OCI-LY7 (cell line): Measurements from ENCODE around the gene RUVBL1. TPM values are rescaled to one million over a fixed set of nuclear protein-coding genes. Genes with fewer than 3 reads are reported as not detected.

Experiments used
- BruUV-seq: library from RNA; stranded (reverse); fragments of 400-500 nt; replicated peaks from 2 replicates; lab custom pipeline; 2021; lab: Mats Ljungman, UMichigan
- CTCF ChIA-PET: fragments of 300-600 bp; sonication (Branson Sonifier 250); formaldehyde crosslinking; loops from one replicate; lab custom pipeline; 2022; ENCODE audit warnings: antibody characterized with exemption; ENCODE audit not compliant: unreplicated experiment; lab: Charles Lee
- POLR2A ChIA-PET: fragments of 300-600 bp; sonication (Branson Sonifier 250); formaldehyde crosslinking; loops from one replicate; lab custom pipeline; 2022; ENCODE audit warnings: antibody characterized with exemption; lab: Charles Lee
- DNase-seq: peaks from one replicate; pipeline ENCODE4 v3.0.0-alpha.2; 2015; ENCODE audit warnings: low spot score
- H2AFZ ChIP-seq: fragments of 200-600 bp; sonication (generic), shearing (Covaris generic); 2 replicates; pipeline ENCODE4 v1.6.1; 2014; ENCODE audit warnings: mild to moderate bottlenecking, antibody characterized with exemption, low read length, moderate library complexity
- H3K27ac ChIP-seq: fragments of 200-600 bp; sonication (generic); 2 replicates; pipeline ENCODE4 v1.5.1; 2014; ENCODE audit warnings: mixed run types, low read depth, mild to moderate bottlenecking, moderate library complexity, low read length, inconsistent platforms; ENCODE audit not compliant: poor library complexity, severe bottlenecking
- H3K36me3 ChIP-seq: fragments of 200-600 bp; sonication (generic); 2 replicates; pipeline ENCODE4 v1.6.1; 2014; ENCODE audit warnings: mild to moderate bottlenecking, antibody characterized with exemption, low read length, moderate library complexity, mixed read lengths; ENCODE audit not compliant: insufficient read depth
- H3K4me1 ChIP-seq: fragments of 200-600 bp; sonication (generic); 2 replicates; pipeline ENCODE4 v1.5.1; 2014; ENCODE audit warnings: mild to moderate bottlenecking, low read length; ENCODE audit not compliant: insufficient read depth, poor library complexity, severe bottlenecking
- H3K4me2 ChIP-seq: fragments of 200-600 bp; sonication (generic); 2 replicates; pipeline ENCODE4 v1.6.1; 2014; ENCODE audit warnings: mild to moderate bottlenecking, low read length
- H3K4me3 ChIP-seq: fragments of 200-600 bp; sonication (generic); 2 replicates; pipeline ENCODE4 v1.5.1; 2014; ENCODE audit warnings: mild to moderate bottlenecking, low read depth, low read length; ENCODE audit not compliant: poor library complexity, severe bottlenecking
- H3K79me2 ChIP-seq: fragments of 200-600 bp; sonication (generic); 2 replicates; pipeline ENCODE4 v1.6.1; 2016; ENCODE audit warnings: low read depth, mild to moderate bottlenecking, low read length, moderate library complexity, mixed read lengths; ENCODE audit not compliant: insufficient read depth
- H3K9me2 ChIP-seq: fragments of 200-600 bp; sonication (generic); 2 replicates; pipeline ENCODE4 v1.6.1; 2016; ENCODE audit warnings: mild to moderate bottlenecking, low read length, mixed read lengths; ENCODE audit not compliant: insufficient read depth
- H3K9me3 ChIP-seq: fragments of 200-600 bp; sonication (generic); 2 replicates; pipeline ENCODE4 v1.6.1; 2014; ENCODE audit warnings: mild to moderate bottlenecking, mixed run types, low read length, mixed read lengths
- H4K20me1 ChIP-seq: fragments of 200-600 bp; sonication (generic); 2 replicates; pipeline ENCODE4 v1.6.1; 2014; ENCODE audit warnings: mild to moderate bottlenecking, antibody characterized with exemption, low read length, moderate library complexity, mixed read lengths; ENCODE audit not compliant: insufficient read depth
- EZH2phosphoT487 ChIP-seq: fragments of 200-600 bp; sonication (generic); IDR thresholded peaks from 2 replicates; pipeline ENCODE4 v1.6.1; 2018; ENCODE audit warnings: low read depth, borderline replicate concordance, mild to moderate bottlenecking, mixed run types, antibody characterized with exemption, low read length, moderate library complexity, mixed read lengths
- intact Hi-C: fragments of 100-400 bp; cut with micrococcal nuclease; formaldehyde crosslinking; loops from one replicate; pipeline ENCODE4 v1.10.0; 2022; ENCODE audit not compliant: unreplicated experiment
- total RNA-seq, 2 experiments: library from RNA; depleted of rRNA in 1 of 2; stranded (reverse); fragments of >200 nt in 1 of 2; shearing (Covaris generic) in 1 of 2; gene quantifications; 2 replicates each; pipeline ENCODE4 v1.2.3, GENCODE V29; 2014 to 2022
- TF ChIP-seq, protein P1 (sequence below): fragments of 200-600 bp; sonication (generic); conservative IDR thresholded peaks from 2 replicates; pipeline ENCODE4 v1.5.1; 2014; ENCODE audit warnings: mild to moderate bottlenecking, antibody characterized with exemption, low read length, moderate library complexity, mixed read lengths

Gene RUVBL1
- total RNA-seq, 2 experiments from 2014 or later: 91.4 to 103 TPM

DNA sequence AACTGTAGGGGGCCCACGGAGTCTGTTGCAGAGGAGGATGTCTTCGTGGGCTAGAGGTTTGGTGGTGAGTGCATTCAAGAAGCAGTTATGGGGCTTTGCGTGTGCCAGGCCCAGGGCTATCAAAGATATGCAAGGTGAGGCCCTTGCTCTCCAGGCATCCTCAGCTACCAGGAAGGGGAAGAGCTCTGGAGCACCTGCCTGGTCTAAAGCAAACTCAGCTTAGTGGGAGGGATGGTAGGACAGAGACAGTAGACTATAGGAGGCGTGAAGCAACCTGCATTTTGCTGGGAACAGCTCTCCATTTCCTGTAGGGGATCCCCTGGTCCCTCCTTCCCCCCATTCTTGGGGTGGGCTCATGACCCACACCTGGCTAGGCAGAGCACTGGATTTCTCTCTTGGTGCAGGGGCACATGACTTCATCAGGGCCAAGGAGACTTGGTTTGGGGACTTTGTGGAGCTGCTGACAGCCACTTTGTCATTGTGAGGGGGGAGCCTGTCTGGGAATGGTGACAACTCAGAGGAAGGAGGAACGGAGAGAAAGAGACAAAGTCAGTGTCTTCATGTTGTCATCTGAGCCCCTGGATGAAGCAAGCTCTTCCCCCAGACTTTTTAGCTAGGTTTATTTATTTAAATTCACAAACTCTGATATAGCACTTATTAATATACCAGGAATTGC, 21.0 kb upstream of the RUVBL1 start:
- H3K4me3 ChIP-seq: no peak overlapping the region
- POLR2A ChIA-PET: interaction anchor here (0.6 to 1.8 kb wide), 2 partner anchors 9 to 39 kb away, joined by 5 to 8 read pairs; partner anchors contain the start of gene EEFSEC
- CTCF ChIA-PET: no interaction called here

DNA sequence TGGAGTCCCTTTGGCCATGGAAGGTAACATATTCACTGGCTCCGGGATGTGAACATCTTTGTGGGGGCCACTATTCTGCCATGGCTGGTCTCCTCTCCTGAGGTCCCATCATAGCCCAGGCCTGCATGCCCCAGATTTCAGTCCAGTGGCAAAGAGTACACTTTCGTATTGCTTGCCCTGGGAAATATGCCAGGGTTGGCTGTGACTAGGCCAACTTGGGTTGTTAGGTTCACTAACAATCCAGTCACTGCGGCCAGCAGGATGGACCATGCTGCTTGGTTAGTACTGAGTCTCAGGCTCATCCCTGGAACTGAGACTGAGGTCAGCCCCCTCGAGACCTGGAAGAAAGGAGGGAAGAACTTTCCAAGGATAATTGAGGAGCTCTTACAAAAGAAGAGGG, 19.9 kb upstream of the RUVBL1 start:
- no peak for DNase-seq
- POLR2A ChIA-PET: interaction anchor here (1.8 kb wide), 1 partner anchor 10 kb away, joined by 8 read pairs; the partner anchor contains the start of gene EEFSEC

More for the DNA sequence above, 21.0 kb upstream of the RUVBL1 start:
- no peak overlapping the region for H3K27ac ChIP-seq
- no peak overlapping the region for H3K4me2 ChIP-seq
- no peaks in the 10 kb centered on the region for H4K20me1 ChIP-seq
- no peak for DNase-seq
- TF ChIP-seq EZH2phosphoT487: no peak
- TF ChIP-seq, protein P1, sequence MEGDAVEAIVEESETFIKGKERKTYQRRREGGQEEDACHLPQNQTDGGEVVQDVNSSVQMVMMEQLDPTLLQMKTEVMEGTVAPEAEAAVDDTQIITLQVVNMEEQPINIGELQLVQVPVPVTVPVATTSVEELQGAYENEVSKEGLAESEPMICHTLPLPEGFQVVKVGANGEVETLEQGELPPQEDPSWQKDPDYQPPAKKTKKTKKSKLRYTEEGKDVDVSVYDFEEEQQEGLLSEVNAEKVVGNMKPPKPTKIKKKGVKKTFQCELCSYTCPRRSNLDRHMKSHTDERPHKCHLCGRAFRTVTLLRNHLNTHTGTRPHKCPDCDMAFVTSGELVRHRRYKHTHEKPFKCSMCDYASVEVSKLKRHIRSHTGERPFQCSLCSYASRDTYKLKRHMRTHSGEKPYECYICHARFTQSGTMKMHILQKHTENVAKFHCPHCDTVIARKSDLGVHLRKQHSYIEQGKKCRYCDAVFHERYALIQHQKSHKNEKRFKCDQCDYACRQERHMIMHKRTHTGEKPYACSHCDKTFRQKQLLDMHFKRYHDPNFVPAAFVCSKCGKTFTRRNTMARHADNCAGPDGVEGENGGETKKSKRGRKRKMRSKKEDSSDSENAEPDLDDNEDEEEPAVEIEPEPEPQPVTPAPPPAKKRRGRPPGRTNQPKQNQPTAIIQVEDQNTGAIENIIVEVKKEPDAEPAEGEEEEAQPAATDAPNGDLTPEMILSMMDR: no peak
- H3K79me2 ChIP-seq: no peaks in the 10 kb centered on the region
- H3K9me2 ChIP-seq: no peaks in the 10 kb centered on the region
- H3K4me1 ChIP-seq: no peaks in the 10 kb centered on the region
- H3K36me3 ChIP-seq: no peaks in the 10 kb centered on the region
- no peaks in the 10 kb centered on the region for H3K9me3 ChIP-seq
- no TSS peak for BruUV-seq
- H2AFZ ChIP-seq: no peak overlapping the region
- intact Hi-C loops: no loop called here

More for the DNA sequence above, 19.9 kb upstream of the RUVBL1 start:
- intact Hi-C loops: no loop called here
- no peaks in the 10 kb centered on the region for H3K9me3 ChIP-seq
- H3K27ac ChIP-seq: no peak overlapping the region
- no peaks in the 10 kb centered on the region for H4K20me1 ChIP-seq
- no peak overlapping the region for H2AFZ ChIP-seq
- no peaks in the 10 kb centered on the region for H3K4me1 ChIP-seq
- H3K4me2 ChIP-seq: no peak overlapping the region
- H3K36me3 ChIP-seq: no peaks in the 10 kb centered on the region
- no peaks in the 10 kb centered on the region for H3K9me2 ChIP-seq
- TF ChIP-seq, protein P1: no peak
- TF ChIP-seq EZH2phosphoT487: no peak
- CTCF ChIA-PET: no interaction called here
- BruUV-seq: no TSS peak
- no peak overlapping the region for H3K4me3 ChIP-seq
- no peaks in the 10 kb centered on the region for H3K79me2 ChIP-seq
